ENCODE data around the gene BLOC1S1.
"Not testable (repeated sequence)": the region's sequence is repeated elsewhere in the genome, so short reads cannot be mapped to it uniquely, and the experiment has no call there.

BLOC1S1 gene

GRCh38 chr12:55744340-55745030 is 28.6 kb downstream of the BLOC1S1 start:
- DNase-seq (ENCODE audit: low read depth in 2 of 2) = no peak

GRCh38 chr12:55745361-55746173 is 29.7 kb downstream of the BLOC1S1 start:
- DNase-seq (ENCODE audit: low read depth in 2 of 2) = no peak

- no peak for DNase-seq (ENCODE audit: low read depth in 2 of 2)
Observed at GRCh38 chr12:55746174-55746912, 30.5 kb downstream of the BLOC1S1 start.

GRCh38 chr12:55746913-55747231 is 31.0 kb downstream of the BLOC1S1 start:
- no peak for DNase-seq (ENCODE audit: low read depth in 2 of 2)

- DNase-seq (ENCODE audit: low read depth in 2 of 2) = no peak
Observed at GRCh38 chr12:55748230-55748993, 32.6 kb downstream of the BLOC1S1 start.

- DNase-seq (ENCODE audit: low read depth in 2 of 2) = no peak
Observed at GRCh38 chr12:55755246-55755645, 39.4 kb downstream of the BLOC1S1 start.

- DNase-seq (ENCODE audit: low read depth in 2 of 2) = no peak
Observed at GRCh38 chr12:55757701-55758100, 41.9 kb downstream of the BLOC1S1 start.

- DNase-seq (ENCODE audit: low read depth in 2 of 2) = not testable (repeated sequence)
Observed at GRCh38 chr12:55758575-55758974, 42.7 kb downstream of the BLOC1S1 start.

GRCh38 chr12:55760663-55761062 is 44.8 kb downstream of the BLOC1S1 start:
- DNase-seq (ENCODE audit: low read depth in 2 of 2) = no peak

GRCh38 chr12:55762646-55763045 is 46.8 kb downstream of the BLOC1S1 start:
- DNase-seq (ENCODE audit: low read depth in 2 of 2) = no peak

- DNase-seq (ENCODE audit: low read depth in 2 of 2) = no peak
Observed at GRCh38 chr12:55765736-55766290, 50.0 kb downstream of the BLOC1S1 start.

- no peak for DNase-seq (ENCODE audit: low read depth in 2 of 2)
Observed at GRCh38 chr12:55767156-55767555, 51.3 kb downstream of the BLOC1S1 start.

Data from activated CD8-positive, alpha-beta memory T cell treated with anti-CD3 and anti-CD28 coated beads for 4 hours (primary cell).